HepG2 (cell line): ENCODE data around the gene ZBTB7C. TPM values are rescaled to one million over a fixed set of nuclear protein-coding genes. Genes with fewer than 3 reads are reported as not detected.
A peak's percentile ranks its signal among the peaks of the same experiment; 100 is the strongest.

Experiments
- ATAC-seq: fragments of 200-7000 bp; cut with Tn5 transposase; 3 replicates; pipeline ENCODE4 v1.9.1; 2020; ENCODE audit warnings: mild to moderate bottlenecking, moderate library complexity
- BruUV-seq: library from RNA; stranded (reverse); fragments of 400-500 nt; replicated peaks from 2 replicates; lab custom pipeline; 2021; lab: Mats Ljungman, UMichigan
- CTCF ChIA-PET: fragments of 300-600 bp; formaldehyde crosslinking; extraction: SDS; loops from one replicate; lab custom pipeline; 2021; ENCODE audit warnings: low total read pairs, inconsistent platforms, low intra/inter-chr PET ratio; lab: Yijun Ruan, JAX
- POLR2A ChIA-PET: fragments of 350-600 bp; sonication (Branson Sonifier 250); formaldehyde crosslinking; loops from one replicate; lab custom pipeline; 2020; ENCODE audit warnings: antibody characterized with exemption, inconsistent platforms; lab: Yijun Ruan, JAX
- DNase-seq: peaks from one replicate; pipeline ENCODE4 v3.0.0-alpha.2; 2015; ENCODE audit warnings: low spot score
- FAIRE-seq: peaks from 3 replicates; lab custom pipeline; 2011; peaks lifted over from hg19 to GRCh38; lab: Jason Lieb, UNC
- H2AFZ ChIP-seq: one replicate; pipeline ENCODE4 v1.6.1; 2011; ENCODE audit warnings: low read length, inconsistent platforms
- H3K27ac ChIP-seq: fragments of 300-600 bp; 3 replicates; pipeline ENCODE4 v1.8.0; 2011; ENCODE audit warnings: mixed run types, mild to moderate bottlenecking, mixed read lengths, low read length, inconsistent platforms; ENCODE audit not compliant: insufficient read depth; ENCODE audit errors: extremely low read length
- H3K27me3 ChIP-seq, 2 experiments: fragments of 200-600 bp in 1 of 2; 2 replicates in 1 of 2; 3 replicates in 1 of 2; pipeline versions ENCODE4 v1.6.0 to v1.8.0; 2011; ENCODE audit warnings: low read length in 2 of 2, mild to moderate bottlenecking in 2 of 2, moderate library complexity in 2 of 2, inconsistent platforms in 1 of 2; ENCODE audit not compliant: insufficient read depth in 2 of 2, control insufficient read depth in 1 of 2
- H3K36me3 ChIP-seq, 2 experiments: fragments of 200-600 bp in 1 of 2; replicated peaks in 1 of 2; 2 replicates in 1 of 2; 3 replicates in 1 of 2; pipeline versions ENCODE4 v1.5.1 to v1.8.0; 2011; ENCODE audit warnings: low read length in 2 of 2, inconsistent platforms in 1 of 2; ENCODE audit not compliant: insufficient read depth in 2 of 2, control insufficient read depth in 1 of 2
- H3K4me1 ChIP-seq: 2 replicates; pipeline ENCODE4 v1.5.1; 2012; ENCODE audit warnings: low read length, inconsistent platforms; ENCODE audit not compliant: insufficient read depth
- H3K4me2 ChIP-seq: 2 replicates; pipeline ENCODE4 v1.6.0; 2011; ENCODE audit warnings: low read depth, low read length, inconsistent platforms
- H3K4me3 ChIP-seq, 3 experiments: fragments of 200-600 bp in 1 of 3; sonication (generic), shearing (Covaris generic) in 1 of 3; replicated peaks in 1 of 3; 2 replicates each; pipeline ENCODE4 v1.5.1; 2011 to 2016; ENCODE audit warnings: low read length in 3 of 3, inconsistent platforms in 2 of 3, low read depth in 2 of 3, mild to moderate bottlenecking in 2 of 3, control low read depth in 1 of 3, mixed read lengths in 1 of 3; ENCODE audit not compliant: insufficient read depth in 1 of 3
- H3K79me2 ChIP-seq: one replicate; pipeline ENCODE4 v1.6.1; 2011; ENCODE audit warnings: low read length, inconsistent platforms; ENCODE audit not compliant: insufficient read depth
- H3K9ac ChIP-seq: 2 replicates; pipeline ENCODE4 v1.6.0; 2011; ENCODE audit warnings: mild to moderate bottlenecking, low read depth, low read length, inconsistent platforms; ENCODE audit not compliant: insufficient read depth
- H3K9me3 ChIP-seq: 2 replicates; pipeline ENCODE4 v1.5.1; 2012; ENCODE audit warnings: mild to moderate bottlenecking, low read length
- H4K20me1 ChIP-seq: 2 replicates; pipeline ENCODE4 v1.6.0; 2011; ENCODE audit warnings: inconsistent platforms, mild to moderate bottlenecking, low read length, moderate library complexity; ENCODE audit not compliant: insufficient read depth
- ARHGAP35 ChIP-seq: sonication (generic); formaldehyde crosslinking; IDR thresholded peaks from 2 replicates; pipeline ENCODE4 v1.9.0; 2022; ENCODE audit warnings: mild to moderate bottlenecking, inconsistent platforms, moderate library complexity, missing genetic modification reagents, borderline replicate concordance
- FOSL2 ChIP-seq: sonication (generic); formaldehyde crosslinking; IDR thresholded peaks from 2 replicates; pipeline ENCODE4 v1.4.0; 2020; ENCODE audit warnings: missing genetic modification reagents
- HOXA5 ChIP-seq: sonication (generic); formaldehyde crosslinking; IDR thresholded peaks from 2 replicates; pipeline ENCODE4 v1.4.0; 2020; ENCODE audit warnings: missing genetic modification reagents
- MNT ChIP-seq: fragments of 450-650 bp; IDR thresholded peaks from 2 replicates; pipeline ENCODE4 v1.6.1; 2016
- NFIB ChIP-seq: sonication (generic); formaldehyde crosslinking; IDR thresholded peaks from 2 replicates; pipeline ENCODE4 v1.9.0; 2021; ENCODE audit warnings: missing genetic modification reagents, mild to moderate bottlenecking, borderline replicate concordance
- ZNF263 ChIP-seq: sonication (generic); formaldehyde crosslinking; IDR thresholded peaks from 2 replicates; pipeline ENCODE4 v1.4.0; 2020; ENCODE audit warnings: missing genetic modification reagents
- WGBS: methylation state at CpG from one replicate; pipeline ENCODE4 v1.1.6; 2017; ENCODE audit warnings: low lambda C conversion rate; 5-methylcytosine and 5-hydroxymethylcytosine counted together
- in situ Hi-C: cut with HindIII; loops from 2 replicates; pipeline ENCODE4 v1.10.0; 2017; ENCODE audit warnings: low pct_unique_long_range_greater_than_20kb; ENCODE audit not compliant: extremely low pct_ligation_motif_present
- intact Hi-C: fragments of 100-400 bp; cut with micrococcal nuclease; formaldehyde crosslinking; loops from one replicate; pipeline ENCODE4 v1.10.0; 2022; ENCODE audit not compliant: unreplicated experiment
- polyA plus RNA-seq, 8 experiments: library from polyadenylated mRNA; depleted of rRNA in 3 of 8; stranded (reverse) in 7 of 8; unstranded in 1 of 8; fragments of >200 nt; fragmentation: Illumina TruSeq in 4 of 8; extraction: Trizol in 4 of 8; gene quantifications; 2 replicates each; pipeline versions ENCODE4 v1.2.1 to v1.2.3, GENCODE V29; 2011 to 2016; ENCODE audit warnings: low read depth in 4 of 8, missing spikeins in 1 of 8, mixed read lengths in 1 of 8; ENCODE audit not compliant: insufficient read depth in 1 of 8
- total RNA-seq, 5 experiments: library from RNA; depleted of rRNA; stranded (reverse); fragments of >200 nt; fragmentation: Illumina TruSeq; extraction: Trizol; gene quantifications; 2 replicates each; pipeline ENCODE4 v1.2.3, GENCODE V29; 2016; ENCODE audit warnings: low read depth in 1 of 5

ZBTB7C gene
- total and polyA plus RNA-seq, 2 of the 13 experiments (the other 11 are each of a cell fraction or from before 2014, with no cell fraction given), result 0.01 to 0.04 TPM

GRCh38 chr18:48139431-48140347 lies 269.5 kb downstream of the ZBTB7C start:
- H3K27ac ChIP-seq, result no peak overlapping the region
- peak; percentile 85 for TF ChIP-seq MNT
- TF ChIP-seq HOXA5 (CRISPR knock-in tag), result no peak
- no peak overlapping the region for H3K9ac ChIP-seq
- WGBS, result 27% methylated on average over 13 of the region's 14 CpGs
- no peak overlapping the region for H2AFZ ChIP-seq
- no peaks in the 10 kb centered on the region for H4K20me1 ChIP-seq
- FAIRE-seq (no peak), DNase-seq (no peak), ATAC-seq (no peak)
- H3K4me3 ChIP-seq, result no peak overlapping the region
- H3K4me2 ChIP-seq, result no peak overlapping the region
- no peaks in the 10 kb centered on the region; the same call in 1 of the 2 replicates for H3K4me1 ChIP-seq
- H3K9me3 ChIP-seq, result no peaks in the 10 kb centered on the region
- no peaks in the 10 kb centered on the region for H3K79me2 ChIP-seq
- intact Hi-C loops, result no loop called here
- ChIA-PET CTCF (no interaction called here), POLR2A (no interaction called here)
- no peaks in the 10 kb centered on the region for H3K36me3 ChIP-seq
- peaks cover 7 to 48% of the 10 kb centered on the region in 2 experiments; a peak in 4 of 5 replicates for H3K27me3 ChIP-seq
- BruUV-seq, result no TSS peak
- in situ Hi-C loops, result no loop called here

- TF ChIP-seq FOSL2 (CRISPR knock-in tag), result no peak
- TF ChIP-seq ZNF263 (CRISPR knock-in tag), result peak; percentile 50; the same call in 1 of the 2 replicates
- no peak for TF ChIP-seq NFIB
- no peak for TF ChIP-seq ARHGAP35 (CRISPR knock-in tag)
These were observed 270.3 kb downstream of the ZBTB7C start for GRCh38 chr18:48138660-48139430.

More at GRCh38 chr18:48138660-48139430, 270.3 kb downstream of the ZBTB7C start:
- intact Hi-C loops, result no loop called here
- no peaks in the 10 kb centered on the region; the same call in 1 of the 2 replicates for H3K4me1 ChIP-seq
- FAIRE-seq, result no peak
- ChIA-PET POLR2A (no interaction called here), CTCF (no interaction called here)
- H3K27me3 ChIP-seq, result peaks cover 7 to 51% of the 10 kb centered on the region in 2 experiments; a peak in 4 of 5 replicates
- H2AFZ ChIP-seq, result no peak overlapping the region
- H3K27ac ChIP-seq, result no peak overlapping the region
- 11% methylated on average over 7 of the region's 7 CpGs for WGBS
- no peaks in the 10 kb centered on the region for H3K9me3 ChIP-seq
- in situ Hi-C loops, result no loop called here
- ATAC-seq, result no peak
- H3K79me2 ChIP-seq, result no peaks in the 10 kb centered on the region
- DNase-seq, result no peak
- BruUV-seq, result no TSS peak
- H3K9ac ChIP-seq, result no peak overlapping the region
- no peaks in the 10 kb centered on the region for H3K36me3 ChIP-seq
- no peak overlapping the region for H3K4me2 ChIP-seq
- no peak overlapping the region for H3K4me3 ChIP-seq
- H4K20me1 ChIP-seq, result no peaks in the 10 kb centered on the region
